ENCODE measurements around the gene RNF144A. TPM values are rescaled to one million over a fixed set of nuclear protein-coding genes. Genes with fewer than 3 reads are reported as not detected.

The RNF144A gene
- total and polyA plus RNA-seq, 2 donors (not counting 3 experiments of a cell fraction or from before 2014, with no cell fraction given): 9.7 to 28.8 TPM

- dilution Hi-C loops (cut with MboI; ENCODE audit: extremely low pct_ligation_motif_present, low sequenced_read_pairs): no loop called here
- BruUV-seq (replicated peaks): no TSS peak
- FAIRE-seq: no peak
Observed at GRCh38 chr2:6911721-6912120, 5.5 kb upstream of the RNF144A start.

More at GRCh38 chr2:6911721-6912120, 5.5 kb upstream of the RNF144A start:
- ChIA-PET POLR2A (no interaction called here), CTCF (interaction anchor here (1.0 to 2.6 kb wide), 2 partner anchors 15 to 103 kb away, joined by 3 to 5 read pairs; no protein-coding TSS in a partner anchor)
- Histone ChIP-seq H3K4me2 (ENCODE audit: insufficient read depth, low read length) (no peak overlapping the region), H3K4me3 (replicated peaks in 1 of 3; ENCODE audit: insufficient read depth in 1 of 3, low read depth in 1 of 3, low read length in 3 of 3) (no peak overlapping the region), H3K27me3 (ENCODE audit: control insufficient read depth in 2 of 2, insufficient read depth in 2 of 2, low read length in 2 of 2) (peaks cover 3 to 10% of the 10 kb centered on the region in 2 experiments), H3K27ac (ENCODE audit: insufficient read depth, low read depth, low read length) (no peak overlapping the region), H3K36me3 (ENCODE audit: control insufficient read depth in 2 of 2, extremely low read depth in 1 of 2, insufficient read depth in 2 of 2, low read length in 2 of 2) (no peaks in the 10 kb centered on the region), H3K79me2 (ENCODE audit: control insufficient read depth, insufficient read depth, low read length) (no peaks in the 10 kb centered on the region), H2AFZ (ENCODE audit: low read depth, low read length) (no peak overlapping the region), H3K9ac (replicated peaks; ENCODE audit: extremely low read depth, insufficient read depth, low read length) (no peak overlapping the region), H4K20me1 (replicated peaks; ENCODE audit: control insufficient read depth, extremely low read depth, insufficient read depth, low read length) (no peaks in the 10 kb centered on the region), H3K4me1 (ENCODE audit: control insufficient read depth, extremely low read depth, insufficient read depth, low read length) (no peaks in the 10 kb centered on the region), H3K9me1 (replicated peaks; ENCODE audit: control insufficient read depth, extremely low read depth, insufficient read depth, low read length) (no peaks in the 10 kb centered on the region), H3K9me3 (replicated peaks; ENCODE audit: control insufficient read depth, insufficient read depth, low read length) (no peaks in the 10 kb centered on the region)
- TF ChIP-seq JUN (IDR thresholded peaks at IDR 0.05; ENCODE audit: borderline replicate concordance, insufficient read depth, insufficient read length, low read depth) (no peak), EZH2 (IDR thresholded peaks at IDR 0.05; ENCODE audit: borderline replicate concordance, low read depth, low read length, severe bottlenecking) (no peak), POLR2AphosphoS5 (IDR thresholded peaks at IDR 0.05; ENCODE audit: insufficient read depth, low read depth, low read length) (no peak), GATA2 (IDR thresholded peaks at IDR 0.05; ENCODE audit: insufficient read depth, insufficient read length, low read depth, low read length) (no peak), POLR2A (IDR thresholded peaks at IDR 0.05; ENCODE audit: low read depth, low read length) (no peak), MYC (IDR thresholded peaks at IDR 0.05; ENCODE audit: low read depth, low read length) (no peak), CTCF (IDR thresholded peaks at IDR 0.05; ENCODE audit: extremely low read depth in 1 of 2, insufficient read depth in 1 of 2, low read depth in 1 of 2, low read length in 2 of 2) (no peak), FOS (IDR thresholded peaks at IDR 0.05; ENCODE audit: borderline replicate concordance, insufficient read depth, low read length) (no peak)
- TF ChIP-seq, protein P1, sequence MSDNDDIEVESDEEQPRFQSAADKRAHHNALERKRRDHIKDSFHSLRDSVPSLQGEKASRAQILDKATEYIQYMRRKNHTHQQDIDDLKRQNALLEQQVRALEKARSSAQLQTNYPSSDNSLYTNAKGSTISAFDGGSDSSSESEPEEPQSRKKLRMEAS (IDR thresholded peaks at IDR 0.05; ENCODE audit: insufficient read depth, insufficient read length): no peak
- intact Hi-C loops (cut with micrococcal nuclease): no loop called here
- DNase-seq (ENCODE audit: low read depth, low spot score): no peak

Measured in endothelial cell of umbilical vein (primary cell).